Right hindlimb (tissue), 1 donor: Measurements from ENCODE around the gene RBM17.
"Not testable (repeated sequence)": the region's sequence is repeated elsewhere in the genome, so short reads cannot be mapped to it uniquely, and the experiment has no call there.

ENCODE experiments used
- DNase-seq: peaks from one replicate; pipeline ENCODE4 v3.0.0-alpha.2; 2018

RBM17 gene

GRCh38 chr10:6138456-6138855 is 49.6 kb downstream of the RBM17 start:
- no peak for DNase-seq

GRCh38 chr10:6139470-6139869 is 50.6 kb downstream of the RBM17 start:
- peak; percentile 4 for DNase-seq

- peak; percentile 16 for DNase-seq
Observed at GRCh38 chr10:6140141-6140841, 51.5 kb downstream of the RBM17 start.

GRCh38 chr10:6140965-6141295 is 52.1 kb downstream of the RBM17 start:
- DNase-seq: no peak

- peak; percentile 62 for DNase-seq
Observed at GRCh38 chr10:6141296-6142151, 52.7 kb downstream of the RBM17 start.

GRCh38 chr10:6142186-6142585 is 53.4 kb downstream of the RBM17 start:
- not testable (repeated sequence) for DNase-seq

GRCh38 chr10:6142644-6143043 is 53.8 kb downstream of the RBM17 start:
- DNase-seq: no peak

- no peak for DNase-seq
Observed at GRCh38 chr10:6143181-6143580, 54.3 kb downstream of the RBM17 start.

- peak; percentile 92 for DNase-seq
Observed at GRCh38 chr10:6144406-6145165, 55.8 kb downstream of the RBM17 start.

GRCh38 chr10:6145166-6145987 is 56.5 kb downstream of the RBM17 start:
- DNase-seq: peak; percentile 53

- no peak for DNase-seq
Observed at GRCh38 chr10:6146013-6146785, 57.4 kb downstream of the RBM17 start.

GRCh38 chr10:6146921-6147320 is 58.1 kb downstream of the RBM17 start:
- no peak for DNase-seq

- no peak for DNase-seq
Observed at GRCh38 chr10:6148251-6148701, 59.4 kb downstream of the RBM17 start.

- DNase-seq: no peak
Observed at GRCh38 chr10:6148908-6149307, 60.1 kb downstream of the RBM17 start.

GRCh38 chr10:6151087-6151977 is 62.5 kb downstream of the RBM17 start:
- DNase-seq: no peak

GRCh38 chr10:6153845-6154244 is 65.0 kb downstream of the RBM17 start:
- no peak for DNase-seq

GRCh38 chr10:6154566-6154965 is 65.7 kb downstream of the RBM17 start:
- no peak for DNase-seq

GRCh38 chr10:6158276-6158675 is 69.4 kb downstream of the RBM17 start:
- DNase-seq: no peak

- DNase-seq: no peak
Observed at GRCh38 chr10:6161921-6162320, 73.1 kb downstream of the RBM17 start.

GRCh38 chr10:6162589-6163356 is 73.9 kb downstream of the RBM17 start:
- no peak for DNase-seq
